K562 (cell line): ENCODE results near the gene PCK1. TPM values are rescaled to one million over a fixed set of nuclear protein-coding genes. Genes with fewer than 3 reads are reported as not detected.

Experiments
- ARID2 ChIP-seq: fragments of 450-650 bp; IDR thresholded peaks from 2 replicates; pipeline ENCODE4 v1.6.1; 2017; ENCODE audit warnings: antibody characterized with exemption, mild to moderate bottlenecking
- L3MBTL2 ChIP-seq: fragments of 450-650 bp; IDR thresholded peaks from 2 replicates; pipeline ENCODE4 v1.6.1; 2016; ENCODE audit warnings: mild to moderate bottlenecking, moderate library complexity
- MTA2 ChIP-seq: fragments of 450-650 bp; IDR thresholded peaks from 2 replicates; pipeline ENCODE4 v1.6.1; 2016; ENCODE audit warnings: low read depth
- NCOR1 ChIP-seq: fragments of 450-650 bp; IDR thresholded peaks from 2 replicates; pipeline ENCODE4 v1.6.1; 2016; ENCODE audit warnings: mild to moderate bottlenecking, moderate library complexity
- NEUROD1 ChIP-seq: fragments of 150-350 bp; IDR thresholded peaks from 2 replicates; pipeline ENCODE4 v1.6.1; 2014; ENCODE audit warnings: borderline replicate concordance, low read length, low read depth; ENCODE audit not compliant: partially characterized antibody
- PCBP1 ChIP-seq: fragments of 200-400 bp; formaldehyde crosslinking; IDR thresholded peaks from 2 replicates; pipeline ENCODE4 v1.6.1; 2018; ENCODE audit warnings: mild to moderate bottlenecking, low read depth, low read length; ENCODE audit not compliant: poor library complexity, severe bottlenecking
- RAD21 ChIP-seq, 2 experiments: fragments of 250-450 bp in 1 of 2; fragments of 450-650 bp in 1 of 2; sonication (Bioruptor Pico) in 1 of 2; formaldehyde crosslinking in 1 of 2; IDR thresholded peaks in 1 of 2; conservative IDR thresholded peaks in 1 of 2; 2 replicates each; pipeline versions ENCODE4 v1.4.0 to v1.8.0; 2020 to 2022; ENCODE audit warnings: mild to moderate bottlenecking in 2 of 2, moderate library complexity in 1 of 2
- RB1 ChIP-seq: fragments of 450-650 bp; IDR thresholded peaks from 2 replicates; pipeline ENCODE4 v1.6.1; 2017; ENCODE audit warnings: low read depth, mild to moderate bottlenecking
- SIN3B ChIP-seq: fragments of 450-650 bp; IDR thresholded peaks from 2 replicates; pipeline ENCODE4 v1.6.1; 2017; ENCODE audit warnings: low read depth, mild to moderate bottlenecking, moderate library complexity
- SMC3 ChIP-seq: conservative IDR thresholded peaks from 2 replicates; pipeline ENCODE4 v1.6.1; 2011; ENCODE audit warnings: low read depth, low read length, improper control_type of control experiment; ENCODE audit not compliant: insufficient read depth
- SNRNP70 ChIP-seq: fragments of 200-400 bp; formaldehyde crosslinking; optimal IDR thresholded peaks from 2 replicates; pipeline ENCODE3; 2017; ENCODE audit warnings: low read depth, low read length
- SP1 ChIP-seq: sonication (generic); formaldehyde crosslinking; IDR thresholded peaks from 2 replicates; pipeline ENCODE4 v1.8.1; 2022; ENCODE audit warnings: mild to moderate bottlenecking, missing genetic modification reagents
- STAG1 ChIP-seq: sonication (generic); formaldehyde crosslinking; IDR thresholded peaks from 2 replicates; pipeline ENCODE4 v1.5.0; 2020; ENCODE audit warnings: missing genetic modification reagents, borderline replicate concordance
- TCF3 ChIP-seq: sonication (generic); formaldehyde crosslinking; IDR thresholded peaks from 2 replicates; pipeline ENCODE4 v1.4.0; 2020; ENCODE audit warnings: mild to moderate bottlenecking, missing genetic modification reagents
- ZNF512 ChIP-seq: IDR thresholded peaks from 2 replicates; pipeline ENCODE4 v1.6.1; 2016; ENCODE audit warnings: missing genetic modification characterization, missing compliant biosample characterization
- polyA plus RNA-seq, 8 experiments: library from polyadenylated mRNA; depleted of rRNA in 4 of 8; stranded (reverse) in 5 of 8; unstranded in 3 of 8; fragments of >200 nt; fragmentation: Nextera tagmentation in 2 of 8; fragmentation: Illumina TruSeq in 1 of 8; extraction: Ambion mirVana in 2 of 8; extraction: Trizol in 1 of 8; gene quantifications; 2 replicates each; pipeline versions ENCODE4 v1.2.1 to v1.2.3, GENCODE V29; 2011 to 2014; ENCODE audit warnings: inconsistent platforms in 1 of 8, missing spikeins in 1 of 8
- total RNA-seq, 7 experiments: library from RNA; depleted of rRNA in 6 of 7; stranded (reverse); fragments of >200 nt in 6 of 7; fragmentation: Illumina TruSeq in 2 of 7; extraction: Trizol in 2 of 7; gene quantifications; 2 replicates each; pipeline versions ENCODE4 v1.2.1 to v1.2.3, GENCODE V29; 2011 to 2021; ENCODE audit warnings: low replicate concordance in 1 of 7
- TF ChIP-seq, protein P1 (sequence below), 3 experiments: IDR thresholded peaks in 2 of 3; conservative IDR thresholded peaks in 1 of 3; 2 replicates each; pipeline ENCODE4 v1.5.1; 2011 to 2012; ENCODE audit warnings: low read length in 3 of 3, mild to moderate bottlenecking in 3 of 3, control low read depth in 2 of 3, improper control_type of control experiment in 1 of 3, inconsistent platforms in 1 of 3, low read depth in 1 of 3, mixed read lengths in 1 of 3, moderate library complexity in 1 of 3; ENCODE audit not compliant: insufficient read depth in 2 of 3
- TF ChIP-seq, protein P2 (sequence below): fragments of 450-650 bp; formaldehyde crosslinking; IDR thresholded peaks from 2 replicates; pipeline ENCODE4 v1.4.0; 2020; ENCODE audit warnings: mild to moderate bottlenecking, moderate library complexity
- TF ChIP-seq, protein P3 (sequence below): fragments of 250-450 bp; sonication (Bioruptor Pico); IDR thresholded peaks from 2 replicates; pipeline ENCODE4 v1.5.0; 2021; ENCODE audit warnings: mild to moderate bottlenecking, moderate library complexity

The PCK1 gene
- total and polyA plus RNA-seq, 9 of the 15 experiments (the other 6 are each of a cell fraction or from before 2014, with no cell fraction given): 0.05 to 0.73 (median 0.15) TPM

- TF ChIP-seq NCOR1 (0 out of 2 replicates have a peak, but pooled peaks have one; percentile 8), SIN3B (0 out of 2 replicates have a peak, but pooled peaks have one; percentile 12), ARID2 (peak; percentile 66; the same call in 1 of the 2 replicates), ZNF512 (tag) (no peak), PCBP1 (peak; percentile 71), RB1 (peak; percentile 84; the same call in 1 of the 2 replicates), SNRNP70 (no peak), RAD21 (CRISPR knock-in tag; conservative IDR thresholded peaks at IDR 0.05 in 1 of 2, IDR thresholded peaks at IDR 0.05 in 1 of 2) (peak; percentile 87 to 89), TCF3 (CRISPR knock-in tag) (no peak), SP1 (CRISPR knock-in tag) (no peak), STAG1 (CRISPR knock-in tag) (peak; percentile 91; the same call in 1 of the 2 replicates), NEUROD1 (no peak), L3MBTL2 (0 out of 2 replicates have a peak, but pooled peaks have one; percentile 11), SMC3 (peak; percentile 92), MTA2 (no peak)
- TF ChIP-seq, protein P1, sequence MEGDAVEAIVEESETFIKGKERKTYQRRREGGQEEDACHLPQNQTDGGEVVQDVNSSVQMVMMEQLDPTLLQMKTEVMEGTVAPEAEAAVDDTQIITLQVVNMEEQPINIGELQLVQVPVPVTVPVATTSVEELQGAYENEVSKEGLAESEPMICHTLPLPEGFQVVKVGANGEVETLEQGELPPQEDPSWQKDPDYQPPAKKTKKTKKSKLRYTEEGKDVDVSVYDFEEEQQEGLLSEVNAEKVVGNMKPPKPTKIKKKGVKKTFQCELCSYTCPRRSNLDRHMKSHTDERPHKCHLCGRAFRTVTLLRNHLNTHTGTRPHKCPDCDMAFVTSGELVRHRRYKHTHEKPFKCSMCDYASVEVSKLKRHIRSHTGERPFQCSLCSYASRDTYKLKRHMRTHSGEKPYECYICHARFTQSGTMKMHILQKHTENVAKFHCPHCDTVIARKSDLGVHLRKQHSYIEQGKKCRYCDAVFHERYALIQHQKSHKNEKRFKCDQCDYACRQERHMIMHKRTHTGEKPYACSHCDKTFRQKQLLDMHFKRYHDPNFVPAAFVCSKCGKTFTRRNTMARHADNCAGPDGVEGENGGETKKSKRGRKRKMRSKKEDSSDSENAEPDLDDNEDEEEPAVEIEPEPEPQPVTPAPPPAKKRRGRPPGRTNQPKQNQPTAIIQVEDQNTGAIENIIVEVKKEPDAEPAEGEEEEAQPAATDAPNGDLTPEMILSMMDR (IDR thresholded peaks at IDR 0.05 in 2 of 3, conservative IDR thresholded peaks at IDR 0.05 in 1 of 3; ENCODE audit: insufficient read depth in 2 of 3, low read depth in 1 of 3, low read length in 3 of 3): peak; percentile 82 to 95 (median 83)
- TF ChIP-seq, protein P2, sequence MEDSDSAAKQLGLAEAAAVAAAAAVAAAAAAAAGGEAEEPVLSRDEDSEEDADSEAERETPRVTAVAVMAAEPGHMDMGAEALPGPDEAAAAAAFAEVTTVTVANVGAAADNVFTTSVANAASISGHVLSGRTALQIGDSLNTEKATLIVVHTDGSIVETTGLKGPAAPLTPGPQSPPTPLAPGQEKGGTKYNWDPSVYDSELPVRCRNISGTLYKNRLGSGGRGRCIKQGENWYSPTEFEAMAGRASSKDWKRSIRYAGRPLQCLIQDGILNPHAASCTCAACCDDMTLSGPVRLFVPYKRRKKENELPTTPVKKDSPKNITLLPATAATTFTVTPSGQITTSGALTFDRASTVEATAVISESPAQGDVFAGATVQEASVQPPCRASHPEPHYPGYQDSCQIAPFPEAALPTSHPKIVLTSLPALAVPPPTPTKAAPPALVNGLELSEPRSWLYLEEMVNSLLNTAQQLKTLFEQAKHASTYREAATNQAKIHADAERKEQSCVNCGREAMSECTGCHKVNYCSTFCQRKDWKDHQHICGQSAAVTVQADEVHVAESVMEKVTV (CRISPR knock-in tag): peak; percentile 61
- TF ChIP-seq, protein P3, sequence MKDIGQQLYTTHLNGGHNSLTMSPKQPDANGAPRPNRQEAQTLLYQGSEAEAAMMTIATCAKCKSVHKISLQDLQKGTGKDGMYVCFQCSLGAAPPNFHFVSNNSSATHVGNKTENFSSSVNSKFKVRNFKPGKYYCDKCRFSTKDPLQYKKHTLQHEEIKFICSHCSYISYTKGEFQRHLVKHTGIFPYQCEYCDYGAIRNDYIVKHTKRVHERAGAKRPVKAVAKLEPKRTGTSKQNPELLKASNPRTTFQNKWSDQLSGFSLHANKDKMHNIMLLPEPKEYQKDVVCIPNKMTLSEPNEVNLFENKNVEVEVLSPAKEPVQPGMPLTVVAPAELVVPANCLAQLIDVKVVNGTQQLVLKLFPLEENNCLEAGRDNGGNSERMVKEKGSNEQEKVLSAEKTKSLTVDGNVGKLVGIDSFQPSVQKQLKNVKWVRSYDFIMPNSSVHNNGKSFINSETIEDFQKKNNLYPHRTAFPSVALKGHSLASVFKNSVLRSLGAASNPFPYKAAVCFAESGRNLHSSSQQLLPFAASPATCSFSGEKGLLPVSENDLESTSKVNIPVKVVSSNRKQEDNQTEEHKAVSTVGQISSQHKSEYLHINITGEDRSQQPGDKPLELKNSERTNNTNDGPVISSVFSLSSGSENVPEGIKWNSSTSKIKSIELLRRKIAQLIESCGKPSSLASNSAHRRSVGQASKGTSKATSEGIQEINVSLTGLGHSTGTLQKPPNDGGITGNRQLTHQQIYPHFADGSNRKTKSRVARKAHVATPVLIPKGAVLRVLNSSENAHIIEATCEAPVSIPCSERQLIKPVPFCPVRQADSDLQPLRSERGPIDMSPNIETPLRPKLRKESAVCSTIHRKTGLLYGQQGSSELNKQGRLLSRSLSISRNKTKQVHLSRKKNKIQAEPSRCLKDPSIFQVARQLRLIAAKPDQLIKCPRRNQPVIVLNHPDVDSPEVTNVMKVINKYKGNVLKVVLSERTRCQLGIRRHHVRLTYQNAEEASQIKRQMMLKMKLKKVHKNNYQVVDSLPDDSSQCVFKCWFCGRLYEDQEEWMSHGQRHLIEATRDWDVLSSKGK: no peak
These were observed 36.4 kb downstream of the PCK1 start (continued) for GRCh38 chr20:57596998-57597939.
